GM12892 (cell line): ENCODE data around the gene FURIN.

ENCODE experiments used
- POLR2A ChIP-seq: IDR thresholded peaks from 2 replicates; pipeline ENCODE4 v1.6.1; 2011; ENCODE audit warnings: low read depth, low read length, control low read depth
- TAF1 ChIP-seq: IDR thresholded peaks from 2 replicates; pipeline ENCODE4 v1.6.1; 2011; ENCODE audit warnings: low read depth, mild to moderate bottlenecking, control low read depth, low read length, borderline replicate concordance

- no peak for TF ChIP-seq TAF1
- TF ChIP-seq POLR2A: no peak
Observed at GRCh38 chr15:90892498-90893174, 24.2 kb downstream of the FURIN start.
